ENCODE data around the gene FBXO2.
"Not testable (repeated sequence)": the region's sequence is repeated elsewhere in the genome, so short reads cannot be mapped to it uniquely, and the experiment has no call there.

Gene FBXO2

DNA sequence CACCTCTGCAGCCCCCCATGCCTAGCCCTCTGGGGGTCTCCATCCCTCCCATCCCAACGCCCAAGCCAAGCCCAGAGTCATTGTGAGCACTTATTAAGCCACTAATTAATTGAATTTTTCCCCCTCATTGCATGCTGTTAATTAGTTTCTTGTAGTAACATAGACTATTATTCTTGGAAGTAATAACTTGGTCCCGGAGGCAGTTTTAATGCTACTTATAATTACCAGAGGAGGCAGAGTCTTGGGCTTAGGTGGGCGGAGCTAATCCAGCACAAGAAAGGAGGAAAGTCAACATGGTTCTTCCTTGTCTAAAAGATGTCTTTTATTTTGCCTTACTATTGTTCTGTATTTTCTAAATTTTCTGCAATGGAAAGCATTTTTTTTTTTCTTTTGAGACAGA lies 27.7 kb downstream of the FBXO2 start:
- DNase-seq: no peak

GRCh38 chr1:11623702-11624101 lies 30.5 kb downstream of the FBXO2 start:
- no peak for DNase-seq

DNA sequence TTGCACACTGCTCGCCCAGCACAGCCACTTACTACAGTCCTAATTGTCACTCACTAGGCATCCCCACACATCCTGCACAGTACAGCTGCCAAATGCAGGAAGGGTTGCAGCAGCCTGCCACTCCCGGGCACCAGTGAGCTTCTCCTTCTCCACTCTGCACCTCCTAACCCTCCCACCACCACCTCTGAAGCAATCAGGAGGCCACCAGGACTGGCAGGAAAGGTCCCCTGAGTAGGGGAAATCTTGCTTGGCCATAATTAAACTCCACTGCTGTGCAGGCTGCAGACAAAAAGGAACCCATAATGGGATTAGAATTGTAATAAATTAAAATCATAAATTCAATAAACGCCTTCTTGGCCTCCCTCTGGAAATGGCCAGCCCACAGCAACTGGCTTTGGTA lies 31.8 kb downstream of the FBXO2 start:
- DNase-seq: no peak

GRCh38 chr1:11620924-11621323 lies 33.3 kb downstream of the FBXO2 start:
- DNase-seq: no peak

- DNase-seq: no peak
Observed at GRCh38 chr1:11620405-11620804, 33.8 kb downstream of the FBXO2 start.

DNA sequence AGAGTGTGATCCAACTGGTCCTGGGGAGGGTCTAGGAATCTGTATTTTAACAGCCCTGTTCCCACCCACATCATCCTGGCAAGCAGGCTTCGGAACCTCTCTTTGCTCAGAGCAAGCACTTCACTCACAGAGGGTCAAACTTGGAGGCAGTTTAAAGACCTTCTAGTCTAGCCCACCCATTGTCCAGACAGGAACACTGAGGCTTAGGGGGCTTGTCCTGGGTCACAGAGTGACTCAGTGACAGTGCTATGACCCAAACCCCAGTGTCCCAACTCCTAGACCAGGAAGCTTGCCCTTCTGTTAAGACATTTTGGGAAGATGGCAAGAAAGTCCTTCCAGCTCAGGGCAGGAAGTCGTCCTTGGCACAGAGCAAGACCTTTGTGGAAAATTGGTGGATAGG lies 36.5 kb downstream of the FBXO2 start:
- no peak for DNase-seq

GRCh38 chr1:11617314-11617713 lies 36.9 kb downstream of the FBXO2 start:
- no peak for DNase-seq

GRCh38 chr1:11616766-11617165 lies 37.5 kb downstream of the FBXO2 start:
- DNase-seq: no peak

- DNase-seq: no peak
Observed at GRCh38 chr1:11615090-11615489, 39.1 kb downstream of the FBXO2 start.

GRCh38 chr1:11613347-11613746 lies 40.9 kb downstream of the FBXO2 start:
- DNase-seq: no peak

GRCh38 chr1:11611638-11612327 lies 42.4 kb downstream of the FBXO2 start:
- no peak for DNase-seq

DNA sequence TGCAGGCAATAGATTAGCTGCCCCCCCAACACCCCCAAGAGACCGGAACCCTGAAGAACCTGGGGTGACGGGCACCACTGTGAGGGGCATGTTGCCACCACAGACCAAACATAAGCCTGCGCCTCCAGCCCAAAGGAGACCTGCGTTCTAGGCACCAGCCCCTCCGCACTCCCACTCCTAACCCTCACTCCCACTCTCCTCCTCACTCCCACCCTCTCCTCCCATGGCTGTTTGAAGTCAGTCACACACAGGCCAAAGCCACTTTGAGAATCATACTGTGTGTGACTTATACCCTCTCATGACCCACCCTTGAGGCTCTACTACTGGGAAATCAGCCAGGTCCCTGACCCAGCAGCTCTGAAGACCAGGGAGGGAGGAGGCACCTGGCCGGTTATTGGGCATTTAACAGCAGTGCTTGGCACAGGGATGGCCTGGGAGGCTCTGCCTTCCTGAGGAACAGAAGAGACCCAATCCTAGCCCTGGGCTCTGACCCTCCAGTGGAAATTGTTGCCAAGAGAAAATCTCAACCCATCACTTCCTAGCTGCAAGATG lies 43.5 kb downstream of the FBXO2 start:
- DNase-seq: no peak

GRCh38 chr1:11609378-11609777 lies 44.9 kb downstream of the FBXO2 start:
- DNase-seq: not testable (repeated sequence)

- DNase-seq: not testable (repeated sequence)
Observed at GRCh38 chr1:11608596-11609130, 45.6 kb downstream of the FBXO2 start.

DNA sequence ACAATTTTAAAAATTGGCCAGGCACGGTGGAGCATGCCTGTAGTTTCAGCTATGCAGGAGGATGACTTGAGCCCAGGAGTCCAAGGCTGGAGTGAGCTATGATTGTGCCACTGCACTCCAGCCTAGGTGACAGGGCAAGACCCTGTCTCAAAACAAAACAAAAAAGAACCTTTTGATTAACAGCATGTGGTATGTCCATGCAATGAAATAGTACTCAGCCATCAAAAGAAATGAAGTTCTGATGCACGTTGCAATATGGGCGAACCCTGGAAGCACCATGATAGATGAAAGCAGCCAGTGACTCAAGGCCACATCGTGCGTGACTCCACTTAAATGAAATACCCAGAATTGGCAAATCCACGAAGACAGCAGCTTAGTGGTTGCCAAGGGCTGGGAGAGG lies 47.5 kb downstream of the FBXO2 start:
- DNase-seq: no peak

- DNase-seq: no peak
Observed at GRCh38 chr1:11602981-11603380, 51.2 kb downstream of the FBXO2 start.

DNA sequence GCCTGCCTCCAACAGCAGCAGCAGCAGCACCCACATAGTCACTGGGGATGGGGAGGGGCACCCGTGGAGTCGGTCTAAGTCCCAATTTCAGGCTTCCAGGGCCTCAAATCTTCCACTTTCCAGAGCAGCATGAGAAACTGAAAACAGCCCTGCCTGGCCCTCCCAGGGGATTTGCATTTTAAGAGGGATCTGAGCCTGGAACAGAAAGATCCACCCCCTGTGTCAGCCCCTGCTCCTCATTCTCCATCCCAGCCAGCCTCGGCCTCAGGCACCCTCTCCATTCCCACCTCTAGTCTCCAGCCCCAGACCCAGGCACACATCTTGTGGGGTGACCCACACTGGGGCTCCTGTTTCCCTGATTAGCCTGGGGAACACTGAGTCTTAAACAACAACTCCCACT lies 51.8 kb downstream of the FBXO2 start:
- DNase-seq: no peak

DNA sequence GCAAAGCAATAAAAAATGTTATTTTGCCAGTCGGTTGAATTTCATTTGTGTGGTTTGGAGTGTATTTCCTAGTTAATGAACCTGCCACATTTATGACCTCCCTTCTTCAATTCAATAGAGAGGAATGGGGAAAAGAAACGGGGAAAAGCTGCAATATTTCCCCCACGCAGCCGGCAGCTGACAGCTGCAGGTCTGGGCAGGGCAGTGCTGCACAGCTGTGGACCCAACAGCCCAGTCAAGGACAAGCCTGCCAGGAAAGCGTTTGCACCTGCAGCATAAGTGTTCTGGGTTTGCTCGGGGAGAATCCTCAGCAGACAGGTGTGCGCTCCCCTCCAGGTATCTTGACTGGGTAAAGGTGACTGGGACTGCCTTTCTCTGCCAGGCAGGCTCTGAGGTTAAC lies 53.4 kb downstream of the FBXO2 start:
- no peak for DNase-seq

DNA sequence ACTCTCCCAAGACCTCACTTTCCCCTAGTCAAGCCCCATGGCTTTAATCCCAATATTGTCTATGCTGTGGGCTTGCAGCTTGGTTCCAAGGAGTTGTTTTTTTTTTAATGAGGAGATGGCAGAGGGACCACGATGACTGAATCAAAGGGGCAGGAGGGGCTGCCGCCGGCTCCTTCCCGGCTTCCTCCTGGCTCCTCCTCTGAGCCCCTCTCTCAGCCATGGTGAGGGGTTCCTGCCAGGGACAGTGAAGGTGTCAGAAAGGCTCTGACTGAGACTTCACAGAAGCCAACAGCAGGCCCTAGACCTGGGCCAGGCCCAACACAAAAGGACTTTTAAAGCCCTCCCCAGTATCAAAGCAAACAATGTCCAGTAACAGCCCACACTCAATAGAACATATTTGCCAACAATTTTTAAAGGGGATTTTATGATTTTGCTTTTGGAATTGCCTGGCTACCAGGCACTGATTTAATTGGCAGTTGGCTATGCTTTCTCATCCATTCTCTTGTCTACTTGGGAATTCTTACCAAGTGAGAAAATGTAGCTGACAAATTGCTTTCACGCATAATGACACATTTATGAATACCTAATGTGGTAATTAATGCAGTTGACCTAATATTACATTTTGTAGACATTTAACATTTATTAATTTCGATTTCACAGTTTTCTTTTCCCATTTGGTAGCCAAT lies 54.2 kb downstream of the FBXO2 start:
- DNase-seq: no peak

- no peak for DNase-seq
Observed at GRCh38 chr1:11598461-11598860, 55.8 kb downstream of the FBXO2 start.

Measured in T-helper 1 cell (primary cell).